Mammary epithelial cell (primary cell): ENCODE results near the gene FUBP3.

ENCODE experiments used
- EZH2 ChIP-seq: IDR thresholded peaks from 2 replicates; pipeline ENCODE4 v1.6.1; 2012; ENCODE audit warnings: low read length, inconsistent platforms, borderline replicate concordance
- TF ChIP-seq, protein P1 (sequence below), 2 donors: IDR thresholded peaks in 1 of 2; conservative IDR thresholded peaks in 1 of 2; 2 replicates each; pipeline ENCODE4 v1.5.1; 2011 to 2012; ENCODE audit warnings: inconsistent platforms in 2 of 2, low read length in 2 of 2, mild to moderate bottlenecking in 2 of 2, control low read depth in 1 of 2, low read depth in 1 of 2; ENCODE audit not compliant: insufficient read depth in 1 of 2; ENCODE audit errors: extremely low read depth in 1 of 2

DNA sequence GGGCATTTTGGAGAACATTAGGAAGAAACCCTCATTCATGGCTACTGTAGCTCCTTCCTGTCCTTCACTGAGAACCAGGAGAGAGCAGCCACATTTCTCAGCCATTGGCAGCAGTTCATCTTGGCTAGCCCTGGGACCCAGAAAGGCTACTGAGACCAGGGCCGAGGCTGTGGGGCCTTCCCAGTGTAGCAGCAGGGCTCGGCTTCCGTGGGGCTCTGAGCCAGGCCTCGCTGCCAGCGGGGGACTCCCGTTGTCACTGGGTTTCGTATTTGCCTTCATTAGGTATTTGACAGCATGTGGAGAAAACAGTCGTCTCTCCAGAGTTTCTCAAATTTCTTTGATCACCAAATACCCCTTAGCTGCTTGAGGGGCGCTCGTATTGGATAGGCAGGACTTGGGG is 47.7 kb downstream of the FUBP3 start:
- TF ChIP-seq, protein P1, sequence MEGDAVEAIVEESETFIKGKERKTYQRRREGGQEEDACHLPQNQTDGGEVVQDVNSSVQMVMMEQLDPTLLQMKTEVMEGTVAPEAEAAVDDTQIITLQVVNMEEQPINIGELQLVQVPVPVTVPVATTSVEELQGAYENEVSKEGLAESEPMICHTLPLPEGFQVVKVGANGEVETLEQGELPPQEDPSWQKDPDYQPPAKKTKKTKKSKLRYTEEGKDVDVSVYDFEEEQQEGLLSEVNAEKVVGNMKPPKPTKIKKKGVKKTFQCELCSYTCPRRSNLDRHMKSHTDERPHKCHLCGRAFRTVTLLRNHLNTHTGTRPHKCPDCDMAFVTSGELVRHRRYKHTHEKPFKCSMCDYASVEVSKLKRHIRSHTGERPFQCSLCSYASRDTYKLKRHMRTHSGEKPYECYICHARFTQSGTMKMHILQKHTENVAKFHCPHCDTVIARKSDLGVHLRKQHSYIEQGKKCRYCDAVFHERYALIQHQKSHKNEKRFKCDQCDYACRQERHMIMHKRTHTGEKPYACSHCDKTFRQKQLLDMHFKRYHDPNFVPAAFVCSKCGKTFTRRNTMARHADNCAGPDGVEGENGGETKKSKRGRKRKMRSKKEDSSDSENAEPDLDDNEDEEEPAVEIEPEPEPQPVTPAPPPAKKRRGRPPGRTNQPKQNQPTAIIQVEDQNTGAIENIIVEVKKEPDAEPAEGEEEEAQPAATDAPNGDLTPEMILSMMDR (conservative IDR thresholded peaks at IDR 0.05 in 1 of 2, IDR thresholded peaks at IDR 0.05 in 1 of 2; ENCODE audit: extremely low read depth in 1 of 2, insufficient read depth in 1 of 2, low read depth in 1 of 2, low read length in 2 of 2) = no peak
- no peak for TF ChIP-seq EZH2
